Measurements from ENCODE around the gene GALNT11.
"Not testable (repeated sequence)": the region's sequence is repeated elsewhere in the genome, so short reads cannot be mapped to it uniquely, and the experiment has no call there.

DNA sequence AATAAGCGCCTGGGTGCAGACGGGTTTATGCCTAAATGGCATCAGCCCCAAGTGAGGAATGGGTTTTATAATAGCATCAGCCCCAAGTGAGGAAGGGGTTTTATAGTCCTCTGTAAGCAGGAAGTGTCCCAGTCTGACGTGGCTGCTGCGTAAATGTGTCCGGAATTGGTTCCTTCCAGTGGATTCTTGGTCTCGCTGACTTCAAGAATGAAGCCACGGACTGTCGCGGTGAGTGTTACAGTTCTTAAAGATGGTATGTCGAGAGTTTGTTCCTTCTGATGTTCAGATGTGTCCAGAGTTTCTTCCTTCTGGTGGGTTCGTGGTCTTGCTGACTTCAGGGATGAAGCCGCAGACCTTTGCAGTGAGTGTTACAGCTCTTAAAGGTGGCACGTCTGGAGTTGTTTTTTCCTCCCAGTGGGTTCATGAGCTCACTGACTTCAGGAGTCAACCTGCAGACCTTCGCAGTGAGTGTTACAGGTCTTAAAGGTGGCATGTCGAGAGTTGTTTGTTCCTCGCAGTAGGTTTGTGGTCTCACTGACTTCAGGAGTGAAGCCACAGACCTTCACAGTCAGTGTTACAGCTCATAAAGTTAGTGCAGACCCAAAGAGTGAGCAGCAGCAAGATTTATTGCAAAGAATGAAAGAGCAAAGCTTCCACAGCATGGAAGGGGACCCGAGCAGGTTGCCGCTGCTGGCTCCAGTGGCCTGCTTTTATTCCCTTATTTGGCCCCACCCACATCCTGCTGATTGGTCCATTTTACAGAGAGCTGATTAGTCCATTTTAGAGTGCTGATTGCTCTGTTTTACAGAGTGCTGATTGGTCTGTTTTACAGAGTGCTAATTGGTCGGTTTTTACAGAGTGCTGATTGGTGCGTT lies 2.3 kb downstream of the GALNT11 start:
- TF ChIP-seq EZH2phosphoT487 (IDR thresholded peaks at IDR 0.05; ENCODE audit: borderline replicate concordance, low read length); CTCF (IDR thresholded peaks at IDR 0.05; ENCODE audit: low read depth, low read length, poor library complexity, severe bottlenecking): not testable (repeated sequence)

Measured in DOHH2 (cell line).